CD4-positive, alpha-beta memory T cell (primary cell): ENCODE data around the gene SCGB2B2. TPM values are rescaled to one million over a fixed set of nuclear protein-coding genes. Genes with fewer than 3 reads are reported as not detected.
A peak's percentile ranks its signal among the peaks of the same experiment; 100 is the strongest.

Source experiments
- CTCF ChIA-PET: fragments of 350-600 bp; sonication (Branson Sonifier 250); formaldehyde crosslinking; loops from one replicate; lab custom pipeline; 2021; ENCODE audit warnings: inconsistent platforms; ENCODE audit not compliant: partially characterized antibody; lab: Charles Lee
- POLR2A ChIA-PET: fragments of 350-600 bp; sonication (Branson Sonifier 250); formaldehyde crosslinking; loops from one replicate; lab custom pipeline; 2021; ENCODE audit not compliant: partially characterized antibody; lab: Charles Lee
- DNase-seq, 5 donors: peaks; one replicate each; pipeline versions ENCODE4 v3.0.0 to v3.0.0-alpha.2; 2020 to 2022; ENCODE audit warnings: mixed read lengths in 1 of 5
- H3K27ac ChIP-seq: one replicate; pipeline ENCODE4 v1.7.0; 2013; ENCODE audit warnings: low read depth, low read length
- H3K27me3 ChIP-seq: 2 replicates; pipeline ENCODE4 v1.7.0; 2013; ENCODE audit warnings: mild to moderate bottlenecking, low read length, moderate library complexity; ENCODE audit not compliant: insufficient read depth
- H3K36me3 ChIP-seq: 2 replicates; pipeline ENCODE4 v1.7.0; 2013; ENCODE audit warnings: mild to moderate bottlenecking, low read length, moderate library complexity; ENCODE audit not compliant: insufficient read depth
- H3K4me1 ChIP-seq: 2 replicates; pipeline ENCODE4 v1.7.0; 2013; ENCODE audit warnings: mild to moderate bottlenecking, low read length, moderate library complexity; ENCODE audit not compliant: insufficient read depth
- H3K4me3 ChIP-seq, 2 donors: one replicate each; pipeline ENCODE4 v1.7.0; 2013; ENCODE audit warnings: low read length in 2 of 2, mild to moderate bottlenecking in 1 of 2
- H3K9me3 ChIP-seq, 2 donors: one replicate each; pipeline ENCODE4 v1.7.0; 2013; ENCODE audit warnings: low read length in 2 of 2, control low read depth in 1 of 2; ENCODE audit not compliant: control insufficient read depth in 1 of 2
- H3K27ac Mint-ChIP-seq, 7 donors: one replicate each; pipeline ENCODE4 v1.8.0; 2020 to 2021; ENCODE audit warnings: mixed read lengths in 7 of 7, mild to moderate bottlenecking in 6 of 7, inconsistent platforms in 3 of 7, moderate library complexity in 3 of 7
- H3K27me3 Mint-ChIP-seq, 2 donors: one replicate each; pipeline ENCODE4 v1.8.0; 2020 to 2021; ENCODE audit warnings: mixed read lengths in 2 of 2
- H3K36me3 Mint-ChIP-seq, 2 donors: one replicate each; pipeline ENCODE4 v1.8.0; 2020 to 2021; ENCODE audit warnings: mixed read lengths in 2 of 2, inconsistent platforms in 1 of 2, mild to moderate bottlenecking in 1 of 2
- H3K4me1 Mint-ChIP-seq, 4 donors: one replicate each; pipeline ENCODE4 v1.8.0; 2020 to 2021; ENCODE audit warnings: mixed read lengths in 4 of 4, mild to moderate bottlenecking in 1 of 4
- H3K4me3 Mint-ChIP-seq, 8 donors: one replicate each; pipeline ENCODE4 v1.8.0; 2020 to 2021; ENCODE audit warnings: mixed read lengths in 8 of 8, mild to moderate bottlenecking in 7 of 8, moderate library complexity in 6 of 8, inconsistent platforms in 3 of 8
- H3K9me3 Mint-ChIP-seq, 8 donors: one replicate each; pipeline ENCODE4 v1.8.0; 2020 to 2021; ENCODE audit warnings: mixed read lengths in 8 of 8, mild to moderate bottlenecking in 5 of 8, inconsistent platforms in 3 of 8, moderate library complexity in 1 of 8
- intact Hi-C: fragments of 100-400 bp; cut with micrococcal nuclease; formaldehyde crosslinking; loops from one replicate; pipeline ENCODE4 v1.15.1; 2023
- polyA plus RNA-seq, 2 donors: library from polyadenylated mRNA; unstranded; fragments of 300-500 nt; fragmentation: Illumina TruSeq; gene quantifications; one replicate each; pipeline ENCODE4 v1.2.3, GENCODE V29; 2021
- total RNA-seq, 2 experiments: library from RNA; stranded (reverse); gene quantifications; one replicate each; pipeline ENCODE4 v1.2.3, GENCODE V29; 2021

SCGB2B2 gene
- under 1 TPM; 0.73 to 0.75 TPM for total RNA-seq
- not detected for polyA plus RNA-seq

GRCh38 chr19:34676697-34677385 lies at the start of gene SCGB2B2:
Gene SCGB2B2 (minus strand): TSS chr19:34677159. CDS start chr19:34594563, 82,596 bp downstream.
- POLR2A ChIA-PET: interaction anchor here (0.6 to 3.3 kb wide), 18 partner anchors 10 to 337 kb away, joined by 3 to 26 read pairs (median 4); partner anchors contain the start of genes UBA2, ZNF181 and ZNF792
- Mint-ChIP-seq H3K9me3 (peaks cover 3 to 30% (median 23%) of the 10 kb centered on the region in 8 donors), H3K27ac (peak within 1 kb of the TSS; percentile 97 to 100 (median 99)), H3K27me3 (peaks cover 1 to 6% of the 10 kb centered on the region in 2 donors), H3K4me1 (peaks cover 18 to 41% (median 23%) of the 10 kb centered on the region in 4 donors), H3K36me3 (peaks cover 36 to 53% of the 10 kb centered on the region in 2 donors), H3K4me3 (peak within 1 kb of the TSS; percentile 95 to 100 (median 99))
- intact Hi-C loops: loop anchor here (1.0 to 5.0 kb wide), 5 partner anchors 14 to 1070 kb away; partner anchors contain the start of genes LIN37, LSM14A, PSENEN and U2AF1L4
- H3K27ac ChIP-seq: peak within 1 kb of the TSS; percentile 89
- H3K4me1 ChIP-seq: peaks cover 21% of the 10 kb centered on the region
- H3K36me3 ChIP-seq: peaks cover 4% of the 10 kb centered on the region
- peaks cover 0 to under 1% of the 10 kb centered on the region in 2 donors for H3K9me3 ChIP-seq
- CTCF ChIA-PET: interaction anchor here (1.5 to 1.7 kb wide), 4 partner anchors 14 to 57 kb away, joined by 4 to 9 read pairs (median 7); partner anchors contain the start of gene ZNF181
- DNase-seq: peak in 1 of 5 donors; percentile 85
- no peaks in the 10 kb centered on the region for H3K27me3 ChIP-seq
- peak within 1 kb of the TSS; percentile 73 to 94 for H3K4me3 ChIP-seq

GRCh38 chr19:34725400-34725799 lies 48.4 kb upstream of the SCGB2B2 start:
- H3K27me3 Mint-ChIP-seq: peaks cover 8 to 29% of the 10 kb centered on the region in 2 donors
- no peaks in the 10 kb centered on the region for H3K9me3 ChIP-seq
- no peak overlapping the region for H3K27ac Mint-ChIP-seq
- no peaks in the 10 kb centered on the region for H3K27me3 ChIP-seq
- no peak overlapping the region for H3K27ac ChIP-seq
- DNase-seq: no peak
- peaks cover 0 to 4% (median 0%) of the 10 kb centered on the region in 8 donors for H3K9me3 Mint-ChIP-seq
- H3K36me3 Mint-ChIP-seq: no peaks in the 10 kb centered on the region
- no peaks in the 10 kb centered on the region for H3K4me1 Mint-ChIP-seq
- no peaks in the 10 kb centered on the region for H3K36me3 ChIP-seq
- no peak overlapping the region for H3K4me3 Mint-ChIP-seq
- CTCF ChIA-PET: interaction anchor here (0.9 to 1.8 kb wide), 3 partner anchors 12 to 48 kb away, joined by 3 to 5 read pairs (median 4); partner anchors contain the start of genes SCGB2B2 and ZNF302
- no peak overlapping the region for H3K4me3 ChIP-seq
- POLR2A ChIA-PET: no interaction called here
- no peaks in the 10 kb centered on the region for H3K4me1 ChIP-seq
- intact Hi-C loops: no loop called here

DNA sequence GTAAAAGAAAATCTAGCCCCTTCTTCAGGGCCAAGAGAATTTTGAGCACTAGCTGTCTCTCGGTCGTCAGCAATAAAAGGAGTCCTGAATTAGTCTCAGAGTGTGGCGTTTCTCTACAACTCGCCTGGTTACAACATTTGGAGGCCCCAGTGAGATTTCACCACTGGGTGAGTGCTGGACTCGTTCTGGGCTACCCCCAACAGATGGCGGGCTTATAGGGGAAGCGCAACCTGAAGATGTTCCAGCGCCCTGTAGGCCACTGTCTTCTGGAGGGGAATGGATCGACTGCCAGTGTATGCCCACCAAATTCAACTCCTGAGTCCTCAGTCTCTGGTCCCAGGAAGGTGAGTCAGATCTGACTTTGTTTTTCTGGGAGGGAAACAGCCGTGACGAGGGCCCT lies 45.4 kb upstream of the SCGB2B2 start:
- H3K36me3 Mint-ChIP-seq: no peaks in the 10 kb centered on the region
- no peak overlapping the region for H3K4me3 Mint-ChIP-seq
- Histone ChIP-seq H3K4me1 (no peaks in the 10 kb centered on the region), H3K27ac (no peak overlapping the region), H3K27me3 (no peaks in the 10 kb centered on the region), H3K4me3 (no peak overlapping the region), H3K9me3 (no peaks in the 10 kb centered on the region), H3K36me3 (no peaks in the 10 kb centered on the region)
- peaks cover 0 to 4% (median 0%) of the 10 kb centered on the region in 8 donors for H3K9me3 Mint-ChIP-seq
- ChIA-PET CTCF (no interaction called here), POLR2A (no interaction called here)
- peaks cover 4 to 27% of the 10 kb centered on the region in 2 donors for H3K27me3 Mint-ChIP-seq
- intact Hi-C loops: no loop called here
- H3K4me1 Mint-ChIP-seq: no peaks in the 10 kb centered on the region
- no peak overlapping the region for H3K27ac Mint-ChIP-seq
- DNase-seq: no peak

DNA sequence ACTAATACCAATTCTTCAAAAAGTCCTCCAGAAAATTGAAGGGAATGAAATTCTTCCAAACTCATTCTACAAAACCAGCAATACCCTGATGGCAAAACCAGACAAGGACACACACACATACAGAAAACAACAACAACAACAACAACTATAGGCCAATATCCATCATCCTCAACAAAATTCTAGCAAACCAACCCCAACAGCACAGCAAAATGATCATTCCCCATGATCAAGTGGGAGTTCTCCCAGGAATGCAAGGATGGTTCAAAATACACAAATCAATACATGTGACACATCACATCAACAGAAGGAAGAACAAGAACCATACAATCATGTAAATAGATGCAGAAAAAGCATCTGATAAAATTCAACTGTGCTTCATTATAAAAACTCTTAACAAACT lies 38.4 kb upstream of the SCGB2B2 start:
- Mint-ChIP-seq H3K4me3 (no peak overlapping the region), H3K27me3 (peaks cover 16 to 20% of the 10 kb centered on the region in 2 donors), H3K9me3 (peaks cover 3 to 24% (median 17%) of the 10 kb centered on the region in 8 donors), H3K36me3 (peaks cover 2 to 7% of the 10 kb centered on the region in 2 donors), H3K4me1 (peaks cover 0 to 1% (median under 1%) of the 10 kb centered on the region in 4 donors), H3K27ac (no peak overlapping the region)
- no peak for DNase-seq
- Histone ChIP-seq H3K9me3 (no peaks in the 10 kb centered on the region), H3K4me3 (no peak overlapping the region), H3K27me3 (no peaks in the 10 kb centered on the region), H3K4me1 (no peaks in the 10 kb centered on the region), H3K36me3 (no peaks in the 10 kb centered on the region), H3K27ac (no peak overlapping the region)
- CTCF ChIA-PET: interaction anchor here (0.9 to 1.0 kb wide), 2 partner anchors 75 to 76 kb away, joined by 3 read pairs; no protein-coding TSS in a partner anchor
- POLR2A ChIA-PET: no interaction called here
- intact Hi-C loops: loop anchor here (10.0 kb wide), 1 partner anchor 671 kb away; no protein-coding TSS in a partner anchor

DNA sequence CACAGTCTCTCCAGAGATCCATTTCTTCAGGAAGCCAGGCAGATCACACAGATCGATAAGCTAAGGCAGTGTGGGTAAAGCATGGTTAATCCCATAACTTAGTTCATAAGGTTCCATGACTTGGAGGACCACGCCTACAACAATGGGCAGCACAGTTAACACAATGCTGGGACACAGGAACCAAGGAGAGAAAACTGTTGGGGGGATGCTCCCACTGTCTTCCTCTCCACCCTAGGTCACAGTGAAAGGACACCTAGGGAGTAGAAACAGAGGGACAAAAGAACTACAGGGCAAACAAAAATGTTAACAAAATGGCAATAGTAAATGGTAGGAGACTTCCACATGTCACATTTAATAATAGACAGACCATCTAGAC lies 36.3 kb upstream of the SCGB2B2 start:
- POLR2A ChIA-PET: no interaction called here
- Histone ChIP-seq H3K27ac (no peak overlapping the region), H3K4me3 (no peak overlapping the region), H3K27me3 (no peaks in the 10 kb centered on the region), H3K9me3 (no peaks in the 10 kb centered on the region), H3K4me1 (no peaks in the 10 kb centered on the region), H3K36me3 (no peaks in the 10 kb centered on the region)
- peaks cover 2 to 7% of the 10 kb centered on the region in 2 donors for H3K36me3 Mint-ChIP-seq
- CTCF ChIA-PET: interaction anchor here (1.2 to 8.2 kb wide), 6 partner anchors 8 to 213 kb away, joined by 3 to 144 read pairs (median 5); partner anchors contain the start of gene ZNF181
- H3K4me3 Mint-ChIP-seq: no peak overlapping the region
- intact Hi-C loops: loop anchor here (5.0 to 10.0 kb wide), 2 partner anchors 668 to 936 kb away; no protein-coding TSS in a partner anchor
- H3K27me3 Mint-ChIP-seq: peaks cover 16 to 18% of the 10 kb centered on the region in 2 donors
- H3K27ac Mint-ChIP-seq: no peak overlapping the region
- peaks cover 3 to 24% (median 18%) of the 10 kb centered on the region in 8 donors for H3K9me3 Mint-ChIP-seq
- peaks cover 0 to 1% (median under 1%) of the 10 kb centered on the region in 4 donors for H3K4me1 Mint-ChIP-seq
- no peak for DNase-seq

- Histone ChIP-seq H3K36me3 (no peaks in the 10 kb centered on the region), H3K27ac (no peak overlapping the region), H3K27me3 (no peaks in the 10 kb centered on the region), H3K4me3 (no peak overlapping the region), H3K4me1 (no peaks in the 10 kb centered on the region), H3K9me3 (no peaks in the 10 kb centered on the region)
- POLR2A ChIA-PET: no interaction called here
- Mint-ChIP-seq H3K36me3 (peaks cover 2 to 10% of the 10 kb centered on the region in 2 donors), H3K4me1 (peaks cover 0 to 1% (median under 1%) of the 10 kb centered on the region in 4 donors), H3K27ac (no peak overlapping the region), H3K4me3 (no peak overlapping the region), H3K27me3 (peaks cover 15 to 17% of the 10 kb centered on the region in 2 donors), H3K9me3 (peaks cover 3 to 27% (median 18%) of the 10 kb centered on the region in 8 donors)
- peak; percentile 64 to 74 (median 71) for DNase-seq
- intact Hi-C loops: loop anchor here (1.0 to 10.0 kb wide), 4 partner anchors 49 to 935 kb away; no protein-coding TSS in a partner anchor
- CTCF ChIA-PET: interaction anchor here (0.6 to 8.2 kb wide), 9 partner anchors 9 to 212 kb away, joined by 3 to 144 read pairs (median 5); partner anchors contain the start of gene ZNF181
These were observed 35.7 kb upstream of the SCGB2B2 start for GRCh38 chr19:34712395-34713261.
